Prostate gland (tissue), 2 donors: ENCODE results near the gene HIP1R.

Experiments used
- CTCF ChIP-seq, 4 experiments: fragments of 200-600 bp in 2 of 4; fragments of 450-650 bp in 2 of 4; sonication (generic) in 2 of 4; IDR thresholded peaks; 1 replicate in 3 of 4; 2 replicates in 1 of 4; pipeline ENCODE4 v1.5.1; 2016 to 2019; ENCODE audit warnings: antibody characterized with exemption in 4 of 4, mild to moderate bottlenecking in 2 of 4, moderate library complexity in 2 of 4
- POLR2A ChIP-seq: fragments of 450-650 bp; IDR thresholded peaks from one replicate; pipeline ENCODE4 v1.6.1; 2016; ENCODE audit warnings: antibody characterized with exemption, mild to moderate bottlenecking
- POLR2AphosphoS5 ChIP-seq: sonication (generic); formaldehyde crosslinking; IDR thresholded peaks from one replicate; pipeline ENCODE4 v1.6.1; 2017; ENCODE audit warnings: antibody characterized with exemption

DNA sequence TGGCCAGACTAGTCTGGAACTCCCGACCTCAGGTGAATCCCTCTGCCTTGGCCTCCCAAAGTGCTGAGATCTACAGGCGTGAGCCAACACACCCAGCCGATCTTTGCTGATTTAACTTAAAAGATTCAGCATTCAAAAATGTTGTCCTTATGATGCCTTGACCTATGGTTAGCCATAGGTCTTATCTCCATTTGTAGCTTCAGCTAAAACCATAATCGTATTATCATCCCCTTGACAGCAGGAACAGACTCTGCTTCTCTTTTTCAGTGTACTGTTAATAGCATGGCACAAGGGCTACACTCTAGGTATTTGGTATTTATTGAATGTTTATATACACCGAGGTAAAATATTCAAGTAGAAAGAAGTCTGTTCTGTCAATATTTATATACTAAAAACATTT is 45.6 kb upstream of the HIP1R start:
- no peak for TF ChIP-seq POLR2A
- no peak for TF ChIP-seq CTCF (IDR thresholded peaks at IDR 0.05)
- no peak for TF ChIP-seq POLR2AphosphoS5
